ENCODE results near the gene LRRC1. TPM values are rescaled to one million over a fixed set of nuclear protein-coding genes. Genes with fewer than 3 reads are reported as not detected.
"Not testable (repeated sequence)": the region's sequence is repeated elsewhere in the genome, so short reads cannot be mapped to it uniquely, and the experiment has no call there.

LRRC1 gene
- total RNA-seq, 1 donor from 2014 or later, result 16.3 TPM

GRCh38 chr6:53773044-53773696 is 21.6 kb upstream of the LRRC1 start:
- no peaks in the 10 kb centered on the region for H3K36me3 ChIP-seq
- H3K27ac ChIP-seq, result peak overlapping the region in 1 of 2 donors; percentile 55
- no peaks in the 10 kb centered on the region for H3K27me3 ChIP-seq
- DNase-seq (ENCODE audit: low spot score in 2 of 2), result no peak
- H3K4me3 ChIP-seq, result no peak overlapping the region
- no peaks in the 10 kb centered on the region for H3K9me3 ChIP-seq
- no peak for TF ChIP-seq CTCF (IDR thresholded peaks at IDR 0.05)
- H3K4me1 ChIP-seq, result no peaks in the 10 kb centered on the region
- intact Hi-C loops (cut with DNase I), result no loop called here

GRCh38 chr6:53776152-53776551 is 18.7 kb upstream of the LRRC1 start:
- H3K27ac ChIP-seq, result not testable (repeated sequence)

GRCh38 chr6:53784991-53785390 is 9.8 kb upstream of the LRRC1 start:
- intact Hi-C loops (cut with DNase I); H3K27me3 ChIP-seq; DNase-seq (ENCODE audit: low spot score in 2 of 2); H3K4me3 ChIP-seq; H3K27ac ChIP-seq; H3K4me1 ChIP-seq; H3K36me3 ChIP-seq: not testable (repeated sequence)
- H3K9me3 ChIP-seq, result peaks cover 0 to 24% of the 10 kb centered on the region in 2 donors

More at GRCh38 chr6:53776152-53776551, 18.7 kb upstream of the LRRC1 start:
- intact Hi-C loops (cut with DNase I); DNase-seq (ENCODE audit: low spot score in 2 of 2); H3K4me3 ChIP-seq; H3K27me3 ChIP-seq; H3K36me3 ChIP-seq; H3K4me1 ChIP-seq; H3K9me3 ChIP-seq: not testable (repeated sequence)

DNA sequence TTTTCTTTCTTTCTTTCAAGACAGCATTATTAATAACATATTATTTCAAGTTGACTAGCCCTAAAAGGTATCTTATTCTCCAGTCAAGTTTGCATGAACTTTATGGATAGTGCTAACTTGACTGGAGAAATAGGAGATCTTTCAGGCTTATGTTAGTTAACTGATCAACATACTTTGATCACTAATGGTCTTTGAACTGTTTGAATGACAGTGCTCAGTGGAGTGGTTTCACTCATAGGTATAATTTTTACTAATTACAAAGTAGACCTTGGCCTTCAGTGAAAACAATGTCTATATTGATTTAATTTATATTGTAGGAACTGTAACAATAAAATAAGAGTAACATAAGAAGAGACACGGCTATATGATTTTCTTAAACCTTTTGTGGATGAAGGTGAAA is 8.0 kb upstream of the LRRC1 start:
- Histone ChIP-seq H3K27me3 (no peaks in the 10 kb centered on the region), H3K36me3 (no peaks in the 10 kb centered on the region), H3K9me3 (peaks cover 0 to 25% of the 10 kb centered on the region in 2 donors), H3K4me1 (no peaks in the 10 kb centered on the region), H3K4me3 (no peak overlapping the region), H3K27ac (no peak overlapping the region)
- DNase-seq (ENCODE audit: low spot score in 2 of 2), result no peak
- intact Hi-C loops (cut with DNase I), result no loop called here
- no peak for TF ChIP-seq CTCF (IDR thresholded peaks at IDR 0.05)

DNA sequence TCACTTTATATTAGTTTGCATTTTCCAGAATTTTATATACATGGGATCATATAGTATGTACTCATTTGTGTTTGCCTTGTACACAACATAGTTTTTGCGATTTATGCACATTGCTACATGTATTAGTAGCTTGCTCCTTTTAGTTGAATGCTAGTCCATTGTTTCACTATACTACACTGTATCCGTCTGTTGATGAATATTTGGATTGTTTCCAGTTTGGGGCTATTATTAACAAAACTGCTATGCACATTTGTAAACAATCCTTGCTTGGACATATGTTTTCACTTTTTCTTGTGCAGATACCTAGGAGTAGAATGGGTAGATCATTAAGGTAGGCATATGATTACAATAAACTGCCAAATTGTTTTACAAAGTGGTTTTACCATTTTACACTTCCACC is 3.9 kb upstream of the LRRC1 start:
- H3K27me3 ChIP-seq, result no peaks in the 10 kb centered on the region
- peaks cover 3% of the 10 kb centered on the region in 2 donors for H3K4me1 ChIP-seq
- H3K4me3 ChIP-seq, result no peak overlapping the region
- DNase-seq (ENCODE audit: low spot score in 2 of 2), result no peak
- no peaks in the 10 kb centered on the region for H3K36me3 ChIP-seq
- intact Hi-C loops (cut with DNase I), result loop anchor here (5.0 to 10.0 kb wide), 4 partner anchors 64 to 436 kb away; partner anchors contain the start of gene GCLC
- H3K27ac ChIP-seq, result no peak overlapping the region
- peaks cover 0 to 25% of the 10 kb centered on the region in 2 donors for H3K9me3 ChIP-seq
- no peak for TF ChIP-seq CTCF (IDR thresholded peaks at IDR 0.05)

GRCh38 chr6:53792016-53792415 is 2.8 kb upstream of the LRRC1 start:
- intact Hi-C loops (cut with DNase I), result loop anchor here (5.0 to 10.0 kb wide), 4 partner anchors 65 to 437 kb away; partner anchors contain the start of gene GCLC
- DNase-seq (ENCODE audit: low spot score in 2 of 2), result no peak
- H3K27ac ChIP-seq, result no peak overlapping the region
- H3K4me1 ChIP-seq, result peaks cover 3% of the 10 kb centered on the region in 2 donors
- no peak overlapping the region for H3K4me3 ChIP-seq
- no peak for TF ChIP-seq CTCF (IDR thresholded peaks at IDR 0.05)
- no peaks in the 10 kb centered on the region for H3K36me3 ChIP-seq
- peaks cover 0 to 25% of the 10 kb centered on the region in 2 donors for H3K9me3 ChIP-seq
- no peaks in the 10 kb centered on the region for H3K27me3 ChIP-seq

Measured in ascending aorta (tissue), 2 donors.